Heart right ventricle (tissue), 16 donors: ENCODE measurements around the gene LRFN3. TPM values are rescaled to one million over a fixed set of nuclear protein-coding genes. Genes with fewer than 3 reads are reported as not detected.

Source experiments
- ATAC-seq, 8 donors: fragments of 200-7000 bp; cut with Tn5 transposase; one replicate each; pipeline ENCODE4 v1.9.1; 2020; ENCODE audit warnings: mild to moderate bottlenecking in 8 of 8, moderate library complexity in 8 of 8, moderate number of reproducible peaks in 1 of 8
- DNase-seq, 2 donors: peaks; one replicate each; pipeline ENCODE4 v3.0.0-alpha.2; 2020
- H3K27ac ChIP-seq, 10 donors: fragments of 200-600 bp; sonication (generic) in 2 of 10; one replicate each; pipeline versions ENCODE4 v1.5.0 to v1.8.0; 2020 to 2022; ENCODE audit warnings: mild to moderate bottlenecking in 3 of 10
- H3K27me3 ChIP-seq, 7 donors: fragments of 200-600 bp; one replicate each; pipeline ENCODE4 v1.8.0; 2021 to 2022; ENCODE audit warnings: mild to moderate bottlenecking in 2 of 7
- H3K36me3 ChIP-seq, 9 donors: fragments of 200-600 bp; sonication (generic) in 1 of 9; one replicate each; pipeline versions ENCODE4 v1.5.0 to v1.8.0; 2020 to 2022; ENCODE audit warnings: mild to moderate bottlenecking in 2 of 9
- H3K4me1 ChIP-seq, 9 donors: fragments of 200-600 bp; sonication (generic) in 1 of 9; one replicate each; pipeline versions ENCODE4 v1.5.0 to v1.8.0; 2020 to 2022; ENCODE audit warnings: mild to moderate bottlenecking in 4 of 9
- H3K4me3 ChIP-seq, 10 donors: fragments of 200-600 bp; sonication (generic) in 2 of 10; one replicate each; pipeline versions ENCODE4 v1.5.0 to v1.8.0; 2020 to 2022; ENCODE audit warnings: mild to moderate bottlenecking in 7 of 10, moderate library complexity in 2 of 10
- H3K9me3 ChIP-seq, 11 donors: fragments of 200-600 bp in 10 of 11; sonication (generic) in 2 of 11; one replicate each; pipeline versions ENCODE4 v1.5.0 to v1.8.0; 2013 to 2022; ENCODE audit warnings: mild to moderate bottlenecking in 2 of 11, control low read depth in 1 of 11, moderate library complexity in 1 of 11
- CTCF ChIP-seq, 9 donors: fragments of 200-600 bp; sonication (generic) in 2 of 9; IDR thresholded peaks; one replicate each; pipeline versions ENCODE4 v1.5.0 to v1.8.0; 2021 to 2022; ENCODE audit warnings: antibody characterized with exemption in 9 of 9, mild to moderate bottlenecking in 5 of 9, moderate library complexity in 1 of 9
- WGBS, 2 donors: extraction: QIAGEN DNeasy Blood & Tissue Kit; methylation state at CpG; one replicate each; pipeline ENCODE4 v1.1.7; 2013; ENCODE audit warnings: inconsistent platforms in 1 of 2; 5-methylcytosine and 5-hydroxymethylcytosine counted together
- intact Hi-C, 10 donors: fragments of 100-400 bp; cut with DNase I; formaldehyde crosslinking; loops; one replicate each; pipeline versions ENCODE4 v1.11.1 to v1.14.2; 2022
- polyA plus RNA-seq, 2 donors: library from polyadenylated mRNA; stranded (reverse); fragments of 200-250 nt; gene quantifications; one replicate each; pipeline ENCODE4 v1.2.3, GENCODE V29; 2013
- total RNA-seq, 10 donors: library from RNA; stranded (reverse); fragmentation: NEBNext Ultra II Directional in 3 of 10; extraction: Animal tissue kit (Norgen Biotek cat#: 25700) in 3 of 10; gene quantifications; one replicate each; pipeline versions ENCODE4 v1.2.1 to v1.2.4, GENCODE V29; 2021 to 2023
- donor health status: Arrhythmogenic right ventricular cardiomyopathy.
- donor health status: ischemic (EF 13 %, LVEDD 7.1; RV severe dilation, severe dysfunction).
- donor health status: healthy with polysubstance abuse.
- donor health status: DM: no; HTN: yes; CAD: no.
- donor health status: DM: no; HTN: no; CAD: no.
- donor health status: ischemic (EF 25% LVEDD 6.9; RV normal size, moderate dysfunction).
- donor health status: ischemic (EF 25% LVEDD 5.7; RV mildly dilated, moderate dysfunction).
- donor health status: healthy.
- donor health status: DM: yes; HTN: yes; CAD: no.
- donor health status: Ischemic cardiomyopathy.
- donor health status: ischemic (EF 35%, LVEDD 5.7; RV mildly dilated, moderate dysfunction).
- donor health status: nonischemic (EF 11% LVEDD 7.7; RV severe dilation, severe dysfunction).
- donor health status: DM: yes; HTN: yes; CAD: no.
- donor health status: PGD.
- donor health status: ischemic (EF 29% LVEDD 5.4; RV normal size, mild dysfunction).
- donor health status: nonischemic (EF 23%, LVEDD 6.1; RV moderate dilation, normal function).

Gene LRFN3
- total and polyA plus RNA-seq, 12 donors, result 3.4 to 9.6 (median 5.8) TPM

- peaks cover 0 to 17% (median 0%) of the 10 kb centered on the region in 7 donors for H3K27me3 ChIP-seq
- ATAC-seq (no peak), DNase-seq (no peak)
- H3K9me3 ChIP-seq, result no peaks in the 10 kb centered on the region
- peak overlapping the region in 1 of 10 donors; percentile 96 for H3K27ac ChIP-seq
- TF ChIP-seq CTCF (IDR thresholded peaks at IDR 0.05), result no peak
- WGBS, 2 donors, result 33% methylated on average over 3 of the region's 3 CpGs
- intact Hi-C loops, result no loop called here
- H3K4me1 ChIP-seq, result peaks cover 0 to 67% (median 0%) of the 10 kb centered on the region in 9 donors
- no peak overlapping the region for H3K4me3 ChIP-seq
- peaks cover 0 to 9% (median 0%) of the 10 kb centered on the region in 9 donors for H3K36me3 ChIP-seq
These were observed 25.0 kb upstream of the LRFN3 start for GRCh38 chr19:35911173-35911572.

- 63 to 67% methylated on average over 5 of the region's 5 CpGs for WGBS, 2 donors
- H3K27ac ChIP-seq, result peak overlapping the region in 1 of 10 donors; percentile 96
- no peaks in the 10 kb centered on the region for H3K9me3 ChIP-seq
- TF ChIP-seq CTCF (IDR thresholded peaks at IDR 0.05), result no peak
- H3K27me3 ChIP-seq, result peaks cover 0 to 21% (median 0%) of the 10 kb centered on the region in 7 donors
- peaks cover 0 to 2% (median 0%) of the 10 kb centered on the region in 9 donors for H3K36me3 ChIP-seq
- H3K4me1 ChIP-seq, result peaks cover 0 to 63% (median 0%) of the 10 kb centered on the region in 9 donors
- no peak for DNase-seq
- ATAC-seq, result no peak
- H3K4me3 ChIP-seq, result no peak overlapping the region
- intact Hi-C loops, result no loop called here
These were observed 24.4 kb upstream of the LRFN3 start for GRCh38 chr19:35911790-35912189.

DNA sequence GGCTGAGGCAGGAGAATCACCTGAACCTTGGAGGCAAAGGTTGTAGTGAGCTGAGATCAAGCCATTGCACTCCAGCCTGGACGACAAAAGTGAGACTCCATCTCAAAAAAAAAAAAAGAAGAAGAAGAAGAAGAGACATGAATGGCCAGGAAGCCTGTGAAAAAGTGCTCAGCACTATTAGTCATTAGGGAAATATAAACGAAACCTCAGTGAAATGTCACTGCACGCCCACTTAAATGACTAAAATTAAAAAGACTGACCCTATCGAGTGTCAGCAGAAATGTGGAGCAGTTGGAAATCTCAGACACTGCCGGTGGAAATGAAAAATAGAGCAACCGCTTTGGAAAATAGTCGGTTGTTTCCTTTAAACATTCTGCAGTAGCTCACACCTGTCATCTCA, 22.6 kb upstream of the LRFN3 start:
- Histone ChIP-seq H3K4me1 (peaks cover 0 to 63% (median 0%) of the 10 kb centered on the region in 9 donors), H3K27me3 (peaks cover 0 to 27% (median 0%) of the 10 kb centered on the region in 7 donors), H3K36me3 (no peaks in the 10 kb centered on the region), H3K9me3 (no peaks in the 10 kb centered on the region), H3K4me3 (no peak overlapping the region), H3K27ac (peak overlapping the region in 2 of 10 donors; percentile 12 to 96)
- DNase-seq (no peak), ATAC-seq (no peak)
- 61 to 66% methylated on average over 7 of the region's 7 CpGs for WGBS, 2 donors
- intact Hi-C loops, result no loop called here
- no peak for TF ChIP-seq CTCF (IDR thresholded peaks at IDR 0.05)

DNA sequence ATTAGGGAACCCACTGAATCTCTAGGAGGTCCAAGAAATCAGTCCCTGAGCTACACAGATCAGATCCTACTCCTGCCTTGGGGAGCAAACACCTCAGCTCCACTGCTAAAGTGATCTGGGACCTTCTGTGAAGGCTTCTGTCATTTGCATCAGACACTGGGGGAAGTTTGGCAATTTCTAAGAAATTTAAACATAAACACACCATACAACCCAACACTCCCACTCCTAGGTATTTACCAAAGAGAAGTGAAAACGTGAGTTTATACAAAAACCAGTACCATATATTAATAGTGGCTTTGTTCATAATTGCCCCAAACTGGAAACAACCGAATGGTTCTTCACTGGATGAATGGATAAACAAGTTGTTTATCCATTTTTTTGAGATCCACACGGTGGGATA, 20.7 kb upstream of the LRFN3 start:
- Histone ChIP-seq H3K27me3 (peaks cover 0 to 25% (median 0%) of the 10 kb centered on the region in 7 donors), H3K4me1 (peaks cover 0 to 48% (median 0%) of the 10 kb centered on the region in 9 donors), H3K36me3 (no peaks in the 10 kb centered on the region), H3K27ac (peak overlapping the region in 1 of 10 donors; percentile 56), H3K9me3 (no peaks in the 10 kb centered on the region), H3K4me3 (no peak overlapping the region)
- ATAC-seq (no peak), DNase-seq (no peak)
- TF ChIP-seq CTCF (IDR thresholded peaks at IDR 0.05), result no peak
- intact Hi-C loops, result no loop called here
- 69 to 77% methylated on average over 3 of the region's 3 CpGs for WGBS, 2 donors
